HL-60 (cell line): ENCODE measurements around the gene MACROD2.

Source experiments
- CTCF ChIP-seq: IDR thresholded peaks from one replicate; pipeline ENCODE4 v1.5.1; 2011; ENCODE audit warnings: low read length, control low read depth, inconsistent platforms; ENCODE audit not compliant: insufficient read depth
- GABPA ChIP-seq: IDR thresholded peaks from 2 replicates; pipeline ENCODE4 v1.6.1; 2012; ENCODE audit warnings: low read depth
- POLR2AphosphoS5 ChIP-seq: IDR thresholded peaks from 2 replicates; pipeline ENCODE4 v1.6.1; 2012; ENCODE audit warnings: low read depth
- TF ChIP-seq, protein P1 (sequence below): IDR thresholded peaks from 2 replicates; pipeline ENCODE4 v1.6.1; 2012; ENCODE audit warnings: low read depth; ENCODE audit not compliant: insufficient replicate concordance

DNA sequence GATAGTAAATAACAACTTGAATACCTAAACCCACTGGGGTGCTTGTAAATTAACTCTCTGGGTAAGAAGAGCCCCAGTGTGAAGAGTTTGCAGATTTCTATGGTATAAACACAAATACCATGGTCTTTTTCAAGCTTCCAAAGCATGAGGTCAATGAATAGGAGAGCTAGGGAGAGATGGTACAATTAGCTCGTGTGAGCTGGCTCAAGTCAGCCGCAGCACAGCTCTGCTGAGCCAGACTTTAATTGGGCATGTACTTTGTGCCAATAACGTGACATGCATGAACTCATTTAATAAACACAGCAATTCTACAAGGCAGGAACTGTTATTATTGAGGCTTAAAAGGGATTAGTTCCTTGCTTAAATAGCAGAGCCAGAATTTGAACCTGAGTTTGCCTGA, 1893.7 kb downstream of the MACROD2 start:
- TF ChIP-seq GABPA (no peak), CTCF (no peak), POLR2AphosphoS5 (no peak)
- TF ChIP-seq, protein P1, sequence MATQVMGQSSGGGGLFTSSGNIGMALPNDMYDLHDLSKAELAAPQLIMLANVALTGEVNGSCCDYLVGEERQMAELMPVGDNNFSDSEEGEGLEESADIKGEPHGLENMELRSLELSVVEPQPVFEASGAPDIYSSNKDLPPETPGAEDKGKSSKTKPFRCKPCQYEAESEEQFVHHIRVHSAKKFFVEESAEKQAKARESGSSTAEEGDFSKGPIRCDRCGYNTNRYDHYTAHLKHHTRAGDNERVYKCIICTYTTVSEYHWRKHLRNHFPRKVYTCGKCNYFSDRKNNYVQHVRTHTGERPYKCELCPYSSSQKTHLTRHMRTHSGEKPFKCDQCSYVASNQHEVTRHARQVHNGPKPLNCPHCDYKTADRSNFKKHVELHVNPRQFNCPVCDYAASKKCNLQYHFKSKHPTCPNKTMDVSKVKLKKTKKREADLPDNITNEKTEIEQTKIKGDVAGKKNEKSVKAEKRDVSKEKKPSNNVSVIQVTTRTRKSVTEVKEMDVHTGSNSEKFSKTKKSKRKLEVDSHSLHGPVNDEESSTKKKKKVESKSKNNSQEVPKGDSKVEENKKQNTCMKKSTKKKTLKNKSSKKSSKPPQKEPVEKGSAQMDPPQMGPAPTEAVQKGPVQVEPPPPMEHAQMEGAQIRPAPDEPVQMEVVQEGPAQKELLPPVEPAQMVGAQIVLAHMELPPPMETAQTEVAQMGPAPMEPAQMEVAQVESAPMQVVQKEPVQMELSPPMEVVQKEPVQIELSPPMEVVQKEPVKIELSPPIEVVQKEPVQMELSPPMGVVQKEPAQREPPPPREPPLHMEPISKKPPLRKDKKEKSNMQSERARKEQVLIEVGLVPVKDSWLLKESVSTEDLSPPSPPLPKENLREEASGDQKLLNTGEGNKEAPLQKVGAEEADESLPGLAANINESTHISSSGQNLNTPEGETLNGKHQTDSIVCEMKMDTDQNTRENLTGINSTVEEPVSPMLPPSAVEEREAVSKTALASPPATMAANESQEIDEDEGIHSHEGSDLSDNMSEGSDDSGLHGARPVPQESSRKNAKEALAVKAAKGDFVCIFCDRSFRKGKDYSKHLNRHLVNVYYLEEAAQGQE, result no peak
